Kidney (tissue), 14 donors: ENCODE results near the gene TIMM21. TPM values are rescaled to one million over a fixed set of nuclear protein-coding genes. Genes with fewer than 3 reads are reported as not detected.

ENCODE experiments used
- DNase-seq, 5 donors: peaks; one replicate each; pipeline ENCODE4 v3.0.0-alpha.2; 2013 to 2020
- FAIRE-seq: peaks from 2 replicates; lab custom pipeline; 2012; peaks lifted over from hg19 to GRCh38; lab: Jason Lieb, UNC
- H3K27ac ChIP-seq, 2 donors: one replicate each; pipeline ENCODE4 v1.7.0; 2013; ENCODE audit warnings: low read depth in 2 of 2, low read length in 2 of 2, inconsistent platforms in 1 of 2
- H3K27me3 ChIP-seq: one replicate; pipeline ENCODE4 v1.7.1; 2013; ENCODE audit warnings: low read length, inconsistent platforms; ENCODE audit not compliant: control insufficient read depth, insufficient read depth
- H3K36me3 ChIP-seq, 3 donors: one replicate each; pipeline versions ENCODE4 v1.7.0 to v1.7.1; 2013; ENCODE audit warnings: low read length in 3 of 3, control low read depth in 1 of 3, inconsistent platforms in 1 of 3; ENCODE audit not compliant: insufficient read depth in 3 of 3, control insufficient read depth in 2 of 3
- H3K4me1 ChIP-seq, 3 donors: one replicate each; pipeline versions ENCODE4 v1.7.0 to v1.7.1; 2013; ENCODE audit warnings: low read length in 3 of 3, inconsistent platforms in 1 of 3, low read depth in 1 of 3; ENCODE audit not compliant: control insufficient read depth in 2 of 3, insufficient read depth in 2 of 3
- H3K4me3 ChIP-seq, 3 donors: one replicate each; pipeline versions ENCODE4 v1.7.0 to v1.8.1; 2013; ENCODE audit warnings: low read length in 3 of 3, control low read depth in 1 of 3, inconsistent platforms in 1 of 3
- H3K9ac ChIP-seq, 3 donors: one replicate each; pipeline versions ENCODE4 v1.7.0 to v1.7.1; 2013; ENCODE audit warnings: low read length in 3 of 3, control low read depth in 1 of 3, inconsistent platforms in 1 of 3
- H3K9me3 ChIP-seq, 3 donors: one replicate each; pipeline versions ENCODE4 v1.7.0 to v1.7.1; 2013; ENCODE audit warnings: low read length in 3 of 3, control low read depth in 1 of 3, inconsistent platforms in 1 of 3; ENCODE audit not compliant: control insufficient read depth in 2 of 3, insufficient read depth in 1 of 3
- CTCF ChIP-seq: IDR thresholded peaks from 3 replicates; pipeline ENCODE4 v1.5.1; 2012; ENCODE audit warnings: mild to moderate bottlenecking, moderate library complexity, borderline replicate concordance; ENCODE audit not compliant: insufficient read depth; ENCODE audit errors: extremely low read depth
- intact Hi-C: fragments of 100-400 bp; cut with DNase I; formaldehyde crosslinking; loops from one replicate; pipeline ENCODE4 v1.11.1; 2022
- polyA plus RNA-seq: library from polyadenylated mRNA; stranded (reverse); fragments of 350-450 nt; fragmentation: Illumina TruSeq; extraction: RNeasy Lipid Tissue Mini Kit (QIAGEN cat#74804); gene quantifications from one replicate; pipeline ENCODE4 v1.2.3, GENCODE V29; 2014; ENCODE audit warnings: low read depth, low replicate concordance; ENCODE audit not compliant: insufficient read depth
- total RNA-seq: library from RNA; stranded (reverse); fragmentation: NEBNext Ultra II Directional; extraction: Animal tissue kit (Norgen Biotek cat#: 25700); gene quantifications from one replicate; pipeline ENCODE4 v1.2.1, GENCODE V29; 2021
- donor health status: control.
- donor health status: control.
- donor health status: control.
- donor health status: control.
- donor health status: control.
- donor health status: DM: yes; HTN: yes; CAD: no.
- donor health status: Normal renal cell carcinoma (clear cell type).

Gene TIMM21
- total and polyA plus RNA-seq, 2 donors from 2014 or later, result 28.5 to 77.4 TPM

GRCh38 chr18:74194691-74195090 lies 46.4 kb downstream of the TIMM21 start:
- no peak for TF ChIP-seq CTCF
- intact Hi-C loops, result loop anchor here (5.0 to 10.0 kb wide), 2 partner anchors 148 to 360 kb away; no protein-coding TSS in a partner anchor

GRCh38 chr18:74196220-74197119 lies 48.1 kb downstream of the TIMM21 start:
- H3K9ac ChIP-seq, result peak overlapping the region in 2 of 3 donors; percentile 26 to 54
- intact Hi-C loops, result loop anchor here (5.0 to 10.0 kb wide), 2 partner anchors 146 to 358 kb away; no protein-coding TSS in a partner anchor
- peak overlapping the region; percentile 51 to 54 for H3K27ac ChIP-seq
- no peaks in the 10 kb centered on the region for H3K9me3 ChIP-seq
- H3K36me3 ChIP-seq, result no peaks in the 10 kb centered on the region
- peak; percentile 91 for FAIRE-seq
- peaks cover 0 to 13% (median 10%) of the 10 kb centered on the region in 3 donors for H3K4me1 ChIP-seq
- DNase-seq, result peak in 4 of 5 donors; percentile 60 to 89 (median 77)
- H3K4me3 ChIP-seq, result peak overlapping the region; percentile 67 to 81 (median 74)
- peak; percentile 95 for TF ChIP-seq CTCF
- no peaks in the 10 kb centered on the region for H3K27me3 ChIP-seq

More at GRCh38 chr18:74194691-74195090, 46.4 kb downstream of the TIMM21 start:
- Histone ChIP-seq H3K9me3 (no peaks in the 10 kb centered on the region), H3K4me3 (no peak overlapping the region), H3K4me1 (peaks cover 0 to 13% (median 10%) of the 10 kb centered on the region in 3 donors), H3K27me3 (no peaks in the 10 kb centered on the region), H3K27ac (no peak overlapping the region), H3K9ac (no peak overlapping the region), H3K36me3 (no peaks in the 10 kb centered on the region)
- DNase-seq, result no peak
- no peak for FAIRE-seq

GRCh38 chr18:74197705-74198341 lies 49.5 kb downstream of the TIMM21 start:
- peaks cover 0 to 13% (median 10%) of the 10 kb centered on the region in 3 donors for H3K4me1 ChIP-seq
- no peaks in the 10 kb centered on the region for H3K36me3 ChIP-seq
- no peaks in the 10 kb centered on the region for H3K9me3 ChIP-seq
- H3K27ac ChIP-seq, result peak overlapping the region; percentile 63 to 85
- no peak overlapping the region for H3K4me3 ChIP-seq
- no peaks in the 10 kb centered on the region for H3K27me3 ChIP-seq
- no peak for TF ChIP-seq CTCF
- H3K9ac ChIP-seq, result no peak overlapping the region
- no peak for FAIRE-seq
- DNase-seq, result peak in 4 of 5 donors; percentile 19 to 76 (median 36)
- intact Hi-C loops, result loop anchor here (5.0 to 10.0 kb wide), 2 partner anchors 144 to 357 kb away; no protein-coding TSS in a partner anchor
